DOHH2 (cell line): Measurements from ENCODE around the gene TOGARAM2.

Source experiments
- H3F3A ChIP-seq: fragments of 200-600 bp; sonication (generic), shearing (Covaris generic); 2 replicates; pipeline ENCODE4 v1.6.0; 2016; ENCODE audit warnings: antibody characterized with exemption, mild to moderate bottlenecking; ENCODE audit not compliant: control insufficient read depth, insufficient read depth
- H3K27ac ChIP-seq: fragments of 200-600 bp; sonication (generic); 2 replicates; pipeline ENCODE4 v1.5.1; 2014; ENCODE audit warnings: low read depth, mild to moderate bottlenecking, low read length, moderate library complexity
- H3K27me3 ChIP-seq: fragments of 200-600 bp; sonication (generic); 2 replicates; pipeline ENCODE4 v1.6.1; 2014; ENCODE audit warnings: mild to moderate bottlenecking, low read length, mixed read lengths; ENCODE audit not compliant: control insufficient read depth
- H3K36me3 ChIP-seq: fragments of 200-600 bp; sonication (generic); 2 replicates; pipeline ENCODE4 v1.6.1; 2014; ENCODE audit warnings: mild to moderate bottlenecking, low read length, moderate library complexity, mixed read lengths; ENCODE audit not compliant: control insufficient read depth
- H3K4me1 ChIP-seq: fragments of 200-600 bp; sonication (generic); 2 replicates; pipeline ENCODE4 v1.6.1; 2014; ENCODE audit warnings: mild to moderate bottlenecking, low read length, mixed read lengths; ENCODE audit not compliant: control insufficient read depth
- H3K4me2 ChIP-seq: fragments of 200-600 bp; sonication (generic); 2 replicates; pipeline ENCODE4 v1.6.0; 2014; ENCODE audit warnings: mild to moderate bottlenecking, low read length, moderate library complexity
- H3K4me3 ChIP-seq: fragments of 200-600 bp; sonication (generic); 2 replicates; pipeline ENCODE4 v1.5.1; 2014; ENCODE audit warnings: mild to moderate bottlenecking, low read length, mixed read lengths
- H3K79me2 ChIP-seq: fragments of 200-600 bp; sonication (generic); 2 replicates; pipeline ENCODE4 v1.6.1; 2014; ENCODE audit warnings: mild to moderate bottlenecking, low read length, mixed read lengths; ENCODE audit not compliant: control insufficient read depth
- H3K9me2 ChIP-seq: fragments of 200-600 bp; sonication (generic); replicated peaks from 2 replicates; pipeline ENCODE4 v1.6.1; 2014; ENCODE audit warnings: mild to moderate bottlenecking, low read length, mixed read lengths; ENCODE audit not compliant: control insufficient read depth
- H3K9me3 ChIP-seq: fragments of 200-600 bp; sonication (generic); 2 replicates; pipeline ENCODE4 v1.6.1; 2014; ENCODE audit warnings: antibody characterized with exemption, low read length, mixed read lengths; ENCODE audit not compliant: control insufficient read depth, insufficient read depth
- H4K20me1 ChIP-seq: fragments of 200-600 bp; sonication (generic); 2 replicates; pipeline ENCODE4 v1.6.0; 2014; ENCODE audit warnings: low read depth, mild to moderate bottlenecking, antibody characterized with exemption, low read length, moderate library complexity; ENCODE audit not compliant: control insufficient read depth, insufficient read depth
- EZH2phosphoT487 ChIP-seq: fragments of 200-600 bp; sonication (generic); IDR thresholded peaks from 2 replicates; pipeline ENCODE4 v1.6.1; 2017; ENCODE audit warnings: borderline replicate concordance, mild to moderate bottlenecking, antibody characterized with exemption, low read length, moderate library complexity, mixed read lengths
- TF ChIP-seq, protein P1 (sequence below): fragments of 200-600 bp; sonication (generic); IDR thresholded peaks from one replicate; pipeline ENCODE4 v1.5.1; 2014; ENCODE audit warnings: antibody characterized with exemption, mild to moderate bottlenecking, low read depth, low read length; ENCODE audit not compliant: poor library complexity, severe bottlenecking

TOGARAM2 gene

DNA sequence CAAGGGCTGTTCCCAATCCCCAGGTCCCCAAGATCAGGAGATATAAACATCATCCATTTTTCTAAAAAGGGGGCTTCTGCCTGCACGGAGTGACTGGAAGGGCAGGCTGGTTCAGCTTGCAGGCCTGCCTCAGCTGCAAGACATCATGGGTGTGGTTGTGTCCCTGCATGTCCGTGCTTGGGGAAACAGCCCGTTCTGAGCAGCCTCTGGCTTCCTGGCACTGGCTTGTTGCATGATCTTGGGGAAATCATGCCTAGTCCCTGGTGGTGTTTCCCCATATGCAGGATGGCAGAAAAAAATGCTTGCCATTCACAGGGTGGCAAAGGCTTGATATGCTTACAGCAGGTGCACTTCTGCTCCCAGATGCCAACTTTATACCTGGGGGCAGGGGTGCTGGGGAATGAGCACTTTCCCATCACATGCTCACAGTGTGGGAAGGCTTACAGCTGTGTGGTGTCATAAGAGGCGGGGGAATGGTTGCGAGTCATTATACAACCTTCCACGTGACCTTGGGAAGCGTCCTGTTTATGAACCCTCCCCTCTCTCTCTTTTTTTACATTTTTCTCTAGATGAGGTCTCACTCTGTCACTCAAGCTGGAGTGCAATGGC is 86.0 kb downstream of the TOGARAM2 start:
- Histone ChIP-seq H3K9me2 (no peaks in the 10 kb centered on the region), H3K27me3 (no peaks in the 10 kb centered on the region), H3K79me2 (no peaks in the 10 kb centered on the region), H3K9me3 (no peaks in the 10 kb centered on the region), H3K36me3 (no peaks in the 10 kb centered on the region), H3K4me3 (no peak overlapping the region), H3K4me2 (no peak overlapping the region), H3K27ac (no peak overlapping the region), H3K4me1 (no peaks in the 10 kb centered on the region), H3F3A (no peaks in the 10 kb centered on the region), H4K20me1 (no peaks in the 10 kb centered on the region)
- TF ChIP-seq, protein P1, sequence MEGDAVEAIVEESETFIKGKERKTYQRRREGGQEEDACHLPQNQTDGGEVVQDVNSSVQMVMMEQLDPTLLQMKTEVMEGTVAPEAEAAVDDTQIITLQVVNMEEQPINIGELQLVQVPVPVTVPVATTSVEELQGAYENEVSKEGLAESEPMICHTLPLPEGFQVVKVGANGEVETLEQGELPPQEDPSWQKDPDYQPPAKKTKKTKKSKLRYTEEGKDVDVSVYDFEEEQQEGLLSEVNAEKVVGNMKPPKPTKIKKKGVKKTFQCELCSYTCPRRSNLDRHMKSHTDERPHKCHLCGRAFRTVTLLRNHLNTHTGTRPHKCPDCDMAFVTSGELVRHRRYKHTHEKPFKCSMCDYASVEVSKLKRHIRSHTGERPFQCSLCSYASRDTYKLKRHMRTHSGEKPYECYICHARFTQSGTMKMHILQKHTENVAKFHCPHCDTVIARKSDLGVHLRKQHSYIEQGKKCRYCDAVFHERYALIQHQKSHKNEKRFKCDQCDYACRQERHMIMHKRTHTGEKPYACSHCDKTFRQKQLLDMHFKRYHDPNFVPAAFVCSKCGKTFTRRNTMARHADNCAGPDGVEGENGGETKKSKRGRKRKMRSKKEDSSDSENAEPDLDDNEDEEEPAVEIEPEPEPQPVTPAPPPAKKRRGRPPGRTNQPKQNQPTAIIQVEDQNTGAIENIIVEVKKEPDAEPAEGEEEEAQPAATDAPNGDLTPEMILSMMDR: no peak
- TF ChIP-seq EZH2phosphoT487: no peak

GRCh38 chr2:29068513-29068912 is 87.4 kb downstream of the TOGARAM2 start:
- Histone ChIP-seq H3K4me3 (no peak overlapping the region), H3K9me3 (no peaks in the 10 kb centered on the region), H3K4me2 (no peak overlapping the region), H3K27ac (no peak overlapping the region), H3K36me3 (no peaks in the 10 kb centered on the region), H3K4me1 (no peaks in the 10 kb centered on the region), H3F3A (no peaks in the 10 kb centered on the region), H3K79me2 (no peaks in the 10 kb centered on the region), H3K27me3 (no peaks in the 10 kb centered on the region), H3K9me2 (no peaks in the 10 kb centered on the region), H4K20me1 (no peaks in the 10 kb centered on the region)
- TF ChIP-seq, protein P1: no peak
- no peak for TF ChIP-seq EZH2phosphoT487

GRCh38 chr2:29070526-29070925 is 89.4 kb downstream of the TOGARAM2 start:
- no peaks in the 10 kb centered on the region for H3K79me2 ChIP-seq
- H3K27ac ChIP-seq: no peak overlapping the region
- H3K9me2 ChIP-seq: no peaks in the 10 kb centered on the region
- H4K20me1 ChIP-seq: no peaks in the 10 kb centered on the region
- no peaks in the 10 kb centered on the region for H3K9me3 ChIP-seq
- H3K4me1 ChIP-seq: no peaks in the 10 kb centered on the region
- no peak overlapping the region for H3K4me2 ChIP-seq
- no peaks in the 10 kb centered on the region for H3K27me3 ChIP-seq
- no peak overlapping the region for H3K4me3 ChIP-seq
- H3K36me3 ChIP-seq: no peaks in the 10 kb centered on the region
- H3F3A ChIP-seq: no peaks in the 10 kb centered on the region
- TF ChIP-seq, protein P1: no peak
- TF ChIP-seq EZH2phosphoT487: no peak
